ENCODE data around the gene MCC.
A peak's percentile ranks its signal among the peaks of the same experiment; 100 is the strongest.

The MCC gene

DNA sequence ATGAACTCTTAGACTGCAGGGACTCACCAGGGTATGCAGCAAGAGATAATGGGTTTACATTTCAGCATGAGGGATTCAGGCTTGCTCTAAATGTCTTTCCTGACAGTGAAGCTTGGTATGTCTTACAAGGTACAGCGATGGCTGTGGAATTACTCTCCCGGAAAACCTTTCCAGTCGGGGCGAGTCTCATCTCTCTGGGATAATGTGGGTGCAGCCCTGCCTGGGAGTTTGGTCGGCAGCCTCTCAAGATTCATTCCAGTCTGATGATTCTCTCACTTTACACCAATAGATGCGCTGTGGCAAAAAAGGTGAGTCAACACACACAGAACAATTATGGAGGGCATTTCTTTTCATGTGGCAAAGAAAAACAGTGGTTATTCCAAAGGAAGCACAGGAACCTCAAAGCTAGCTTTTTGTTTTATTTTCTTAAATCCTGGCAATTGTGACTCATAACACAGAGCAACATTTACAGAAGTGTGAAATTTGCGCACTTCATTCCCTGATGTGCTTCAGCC, 321.3 kb downstream of the MCC start:
- peak in 1 of 3 experiments; percentile 9 for DNase-seq

DNA sequence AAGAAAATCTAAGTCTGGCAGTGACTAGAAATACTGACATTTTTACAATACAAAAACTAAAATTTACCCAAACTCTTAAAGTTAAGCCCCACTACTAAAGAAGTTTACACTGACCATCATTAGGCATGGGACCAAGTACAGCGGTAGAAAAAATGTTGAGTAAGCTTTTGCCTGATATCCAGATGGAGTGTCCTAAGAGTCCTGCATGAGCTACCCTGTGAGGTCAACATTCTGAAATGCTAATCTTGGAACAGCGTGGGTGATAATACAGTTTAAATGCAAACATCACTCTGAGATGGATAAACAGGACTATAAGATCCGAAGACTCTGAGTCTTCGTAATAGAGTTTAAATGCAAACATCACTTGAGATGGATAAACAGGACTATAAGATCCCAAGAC, 322.0 kb downstream of the MCC start:
- DNase-seq, result no peak

DNA sequence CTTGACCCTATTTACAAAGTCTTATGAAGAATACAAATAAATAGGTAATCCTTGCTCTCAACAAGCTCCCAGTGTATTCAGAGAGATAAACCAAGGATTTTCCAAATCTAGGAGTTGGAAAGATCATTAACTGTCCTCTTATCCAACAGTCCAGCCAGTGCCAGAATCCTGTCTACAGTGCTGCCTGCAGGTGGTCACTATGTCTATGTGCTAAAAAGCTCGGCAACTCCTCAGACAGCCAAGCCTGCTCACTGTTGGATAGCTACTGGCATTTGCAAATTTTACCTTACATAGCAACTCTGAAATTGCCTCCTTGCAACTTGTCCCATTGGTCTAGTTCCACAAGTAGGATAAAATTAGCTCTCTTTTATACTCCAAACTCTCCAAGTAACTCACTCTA, 324.2 kb downstream of the MCC start:
- DNase-seq, result no peak

DNA sequence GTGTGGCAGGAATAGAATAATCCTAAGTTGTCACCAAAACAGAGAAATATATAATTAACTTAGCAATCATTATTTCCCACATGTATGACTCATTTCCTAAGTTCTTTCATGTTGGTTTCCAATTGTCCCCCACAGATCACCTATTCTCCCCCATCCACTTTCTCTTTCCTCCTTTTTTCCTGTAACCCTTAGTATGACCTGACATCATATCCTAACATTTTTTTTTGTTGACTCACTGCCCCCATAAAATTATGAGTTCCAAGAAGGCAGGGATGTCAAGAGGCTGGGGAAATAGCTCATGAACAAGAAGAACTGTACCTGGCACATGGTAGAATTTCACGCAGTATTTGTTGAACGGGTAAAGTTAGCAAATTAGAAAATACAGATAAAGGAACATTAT, 324.9 kb downstream of the MCC start:
- DNase-seq, result no peak

DNA sequence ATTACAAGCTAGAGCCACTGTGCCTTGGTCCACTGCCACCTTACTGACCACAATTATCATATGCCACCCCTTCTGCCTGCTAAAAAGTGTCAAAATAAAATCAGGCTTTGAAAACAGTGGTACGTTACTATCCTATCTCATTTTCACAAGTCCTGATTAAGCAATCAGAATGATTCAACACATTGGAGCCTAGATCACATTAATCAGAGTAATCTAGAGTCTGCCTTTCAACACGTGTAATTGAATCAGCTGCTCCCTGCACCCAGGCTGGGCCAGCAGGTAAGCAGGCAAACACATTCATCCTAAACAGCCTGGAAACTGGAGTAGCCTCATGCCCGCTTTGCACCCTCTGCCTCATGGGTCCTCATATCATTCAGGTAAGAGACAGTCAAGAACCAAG, 325.5 kb downstream of the MCC start:
- peak in 1 of 3 experiments; percentile 1 for DNase-seq

DNA sequence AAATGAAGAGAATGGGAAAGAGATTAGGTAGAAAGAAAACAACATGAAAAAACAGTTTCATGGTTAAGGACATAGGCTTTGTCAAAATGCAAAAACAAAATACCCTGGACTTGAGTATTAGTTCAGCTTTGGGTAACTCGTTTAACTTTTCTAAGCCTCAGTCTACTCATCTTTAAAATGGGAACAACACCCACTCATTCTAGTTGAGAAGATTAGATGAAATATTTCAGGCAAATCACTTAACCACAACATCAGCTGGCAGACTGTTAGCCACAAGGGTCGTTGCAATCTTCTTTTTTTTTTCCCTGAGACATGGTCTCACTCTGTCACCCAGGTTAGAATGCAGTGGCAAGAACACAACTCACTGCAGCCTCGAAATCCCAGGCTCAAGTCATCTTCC, 326.0 kb downstream of the MCC start:
- no peak for DNase-seq

DNA sequence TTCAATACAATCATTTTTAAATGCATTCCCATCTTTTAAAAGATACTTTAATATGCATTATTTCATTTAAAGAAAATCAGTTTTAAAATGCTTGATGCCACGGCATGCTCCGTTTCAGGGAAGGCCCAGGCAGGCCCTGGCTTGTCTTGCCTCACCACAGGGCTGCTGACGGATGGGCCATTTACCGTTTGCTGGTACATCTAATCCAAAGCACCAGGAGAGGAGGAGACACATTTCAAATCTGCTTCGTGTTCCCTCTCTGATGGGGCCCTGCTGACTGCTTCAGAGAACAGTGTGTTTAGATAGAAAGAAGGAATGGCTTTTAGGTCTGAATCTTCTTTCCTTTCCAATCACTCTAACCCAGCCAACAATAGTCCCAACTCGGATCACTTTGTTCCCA, 326.4 kb downstream of the MCC start:
- peak in 1 of 3 experiments; percentile 5 for DNase-seq

DNA sequence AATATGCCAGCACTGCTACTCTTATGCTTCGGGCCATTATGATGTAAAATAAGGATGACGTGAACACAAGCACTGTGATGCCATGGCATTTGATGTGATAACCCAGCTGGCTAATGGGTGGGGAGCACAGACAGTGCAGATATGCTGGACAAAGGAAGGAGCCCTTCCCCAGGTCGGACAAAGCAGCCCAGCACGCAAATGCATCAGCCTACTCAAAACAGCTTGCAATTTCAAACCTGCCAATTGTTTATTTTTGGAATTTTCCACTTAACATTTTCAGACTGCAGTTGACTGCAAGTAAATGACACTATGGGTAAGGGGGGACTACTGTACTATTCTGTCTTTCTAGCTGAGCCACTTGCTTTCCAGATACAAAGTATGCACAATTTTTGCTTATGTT, 330.4 kb downstream of the MCC start:
- no peak for DNase-seq

DNA sequence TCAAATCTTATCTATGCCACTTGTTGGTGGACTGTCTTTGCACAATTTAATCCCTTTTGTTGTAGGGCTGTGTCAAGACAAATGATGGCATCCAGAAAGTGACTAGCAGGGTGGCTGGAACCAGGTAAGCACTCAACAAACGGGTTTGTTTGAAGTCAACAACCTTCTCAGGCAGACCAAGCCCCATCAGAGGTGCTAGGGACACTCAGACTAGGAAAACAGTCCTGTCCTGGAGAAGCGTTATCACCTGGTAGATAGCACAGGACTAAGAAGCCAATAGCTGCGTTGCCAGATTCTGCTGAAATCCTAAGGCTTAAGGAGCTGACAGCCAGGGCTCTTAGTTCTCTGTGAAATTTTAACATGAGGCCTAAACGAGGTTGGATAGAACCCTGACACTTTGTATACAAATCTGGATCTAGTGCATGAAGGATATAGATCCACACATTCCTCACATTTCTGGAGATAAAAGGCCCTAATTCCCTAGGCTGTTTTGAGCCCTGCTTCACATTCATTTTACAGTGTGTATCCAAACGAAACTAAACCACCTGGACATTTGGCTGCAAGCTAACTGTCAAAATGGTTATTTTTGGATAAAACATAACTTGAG, 331.9 kb downstream of the MCC start:
- DNase-seq, result no peak

DNA sequence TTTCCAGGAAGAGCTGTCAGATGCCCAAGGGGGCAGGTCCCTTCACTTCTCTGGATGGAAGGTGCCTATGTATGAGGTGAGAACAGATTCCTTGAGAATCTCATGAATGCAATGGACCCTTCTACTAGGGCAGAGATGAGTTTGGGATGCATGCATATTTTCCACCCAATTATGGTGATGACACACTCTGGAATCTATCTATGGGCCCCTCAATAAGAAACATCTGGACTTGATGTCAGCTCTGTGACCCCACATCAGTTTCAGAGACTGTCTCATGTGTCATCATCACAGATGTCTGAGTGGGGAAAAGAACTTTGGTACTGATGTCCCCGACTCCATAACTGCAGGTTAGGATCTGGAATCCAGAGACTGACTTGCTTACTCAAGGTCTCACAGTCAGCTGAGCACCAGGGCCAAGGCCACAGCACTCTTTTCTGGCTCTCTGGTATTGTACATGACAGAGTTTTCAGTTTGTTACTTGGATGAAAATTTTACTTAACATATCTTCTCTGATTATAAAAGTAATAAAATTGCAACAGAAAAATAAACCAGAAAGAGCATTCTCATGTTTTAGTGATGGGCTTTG, 334.6 kb downstream of the MCC start:
- DNase-seq, result no peak

DNA sequence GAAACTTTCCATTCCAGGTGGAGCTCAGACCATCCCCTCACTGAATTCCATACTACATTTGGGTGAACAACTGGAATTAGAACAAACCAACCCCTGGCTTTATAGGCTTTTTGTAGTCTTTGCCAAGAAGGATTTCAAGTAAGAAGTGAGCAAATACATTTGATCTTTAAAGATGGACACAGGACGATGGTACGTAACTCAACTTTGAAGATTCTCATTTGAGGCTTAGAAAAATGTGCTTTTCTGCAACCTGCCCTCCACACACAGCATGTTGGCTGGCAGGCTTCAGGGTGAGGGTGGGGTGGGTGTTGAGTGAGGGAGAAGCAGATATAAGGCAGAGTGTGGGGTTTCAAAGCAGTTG, 335.9 kb downstream of the MCC start:
- no peak for DNase-seq

DNA sequence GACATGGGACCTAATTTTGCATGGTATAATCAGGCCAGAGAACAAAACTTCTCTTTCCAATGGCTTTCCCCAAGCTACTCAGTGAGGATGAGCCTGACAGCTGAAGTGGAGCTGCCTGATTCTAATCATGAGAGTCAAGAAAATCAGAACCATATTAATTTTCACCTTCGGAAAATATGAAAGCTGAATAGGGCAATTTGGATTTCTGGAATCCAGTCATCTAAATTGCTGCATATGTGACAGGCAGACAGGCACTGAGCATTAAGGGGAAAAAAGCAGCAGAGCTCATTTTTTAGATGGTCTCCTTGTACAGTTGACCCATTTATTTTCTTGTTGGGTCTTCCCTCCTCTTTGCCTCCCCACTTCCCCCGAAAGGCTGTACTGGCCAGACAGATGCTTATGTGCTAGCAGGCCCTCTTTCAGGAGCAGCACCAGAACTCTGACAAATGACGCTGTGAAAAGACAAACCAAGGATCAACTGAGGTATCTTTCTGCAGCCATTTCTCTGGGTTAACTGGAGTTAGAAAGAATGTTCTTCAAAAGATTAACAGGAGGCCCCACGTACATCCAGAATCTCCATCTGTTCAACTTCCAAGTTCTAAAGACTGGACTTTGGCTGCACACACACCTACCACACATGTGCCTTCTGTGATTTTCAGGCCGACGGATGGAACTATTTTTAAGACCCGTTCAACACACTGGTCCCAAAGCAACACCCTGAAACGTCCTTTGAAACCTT, 336.4 kb downstream of the MCC start:
- DNase-seq, result no peak

DNA sequence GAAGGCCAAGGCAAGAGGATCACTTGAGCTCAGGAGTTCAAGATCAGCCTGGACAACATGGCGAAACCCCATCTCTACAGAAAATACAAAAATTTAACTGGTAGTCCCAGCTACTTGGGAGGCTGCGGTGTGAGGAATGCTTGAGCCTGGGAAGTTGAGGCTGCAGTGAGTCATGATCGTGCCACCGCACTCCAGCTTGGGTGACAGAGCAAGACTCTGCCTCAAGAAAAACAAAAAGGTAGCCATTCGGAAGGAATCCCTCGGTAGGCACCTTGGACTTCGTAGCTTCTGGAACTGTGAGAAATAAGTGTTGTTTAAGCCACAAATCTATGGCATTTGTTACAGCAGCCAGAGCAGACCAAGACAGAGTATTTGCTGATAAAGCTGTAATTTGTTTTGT, 337.4 kb downstream of the MCC start:
- no peak for DNase-seq

DNA sequence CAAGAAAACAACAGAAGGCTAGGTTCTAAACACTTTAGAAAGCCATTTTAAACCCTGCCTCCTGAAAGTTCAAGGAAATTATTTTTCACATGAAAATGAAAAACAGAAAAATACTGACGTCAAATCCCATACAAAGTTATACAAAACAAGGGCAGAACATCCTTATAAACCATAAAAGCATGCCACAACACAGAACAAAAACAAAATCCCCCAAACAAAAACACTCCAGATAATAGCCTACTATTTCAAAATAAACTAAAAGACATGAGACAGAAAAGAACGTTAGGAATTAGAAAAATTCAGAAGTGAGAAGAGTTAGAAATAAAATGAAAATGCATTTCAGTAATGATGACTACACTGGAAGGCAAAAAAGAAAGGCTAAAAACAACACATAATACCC, 338.0 kb downstream of the MCC start:
- no peak for DNase-seq

DNA sequence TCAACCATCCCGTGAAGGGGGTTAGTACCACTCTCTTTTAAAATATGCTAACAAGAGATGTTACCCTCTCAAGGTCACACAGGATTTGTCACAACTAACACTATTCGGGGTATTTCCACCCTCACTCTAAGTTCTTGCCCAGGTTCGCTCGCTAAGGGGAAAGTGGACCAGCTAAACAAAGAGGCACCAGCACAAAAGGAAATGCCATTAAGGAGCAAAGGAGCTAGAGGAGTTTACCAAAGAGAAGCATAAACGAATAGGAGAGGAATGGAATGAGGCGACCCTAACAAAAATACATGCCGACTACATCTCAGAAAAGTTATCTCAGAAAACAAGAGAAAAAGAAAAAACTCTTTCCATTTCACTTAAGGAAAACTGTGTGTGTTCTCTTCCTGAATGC, 340.7 kb downstream of the MCC start:
- no peak for DNase-seq

DNA sequence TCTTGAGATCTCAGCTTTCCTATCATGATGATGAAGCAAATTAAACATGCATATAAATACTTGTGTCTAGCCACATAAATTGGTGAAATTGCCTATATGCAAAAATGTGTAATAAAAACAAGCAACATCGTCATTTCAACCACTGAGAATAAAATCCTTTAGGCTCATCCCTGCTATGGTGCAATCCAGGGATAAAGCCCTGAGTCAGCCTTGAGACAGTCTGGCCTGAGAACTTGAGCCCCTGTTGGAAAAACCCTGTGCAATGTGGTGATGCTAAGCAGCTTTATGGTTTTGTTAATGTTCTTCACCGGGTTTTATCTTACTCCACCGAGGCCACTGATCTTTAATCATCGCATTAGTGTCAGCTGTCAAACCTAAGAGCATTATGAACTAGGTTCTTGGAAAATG, 341.1 kb downstream of the MCC start:
- no peak for DNase-seq

DNA sequence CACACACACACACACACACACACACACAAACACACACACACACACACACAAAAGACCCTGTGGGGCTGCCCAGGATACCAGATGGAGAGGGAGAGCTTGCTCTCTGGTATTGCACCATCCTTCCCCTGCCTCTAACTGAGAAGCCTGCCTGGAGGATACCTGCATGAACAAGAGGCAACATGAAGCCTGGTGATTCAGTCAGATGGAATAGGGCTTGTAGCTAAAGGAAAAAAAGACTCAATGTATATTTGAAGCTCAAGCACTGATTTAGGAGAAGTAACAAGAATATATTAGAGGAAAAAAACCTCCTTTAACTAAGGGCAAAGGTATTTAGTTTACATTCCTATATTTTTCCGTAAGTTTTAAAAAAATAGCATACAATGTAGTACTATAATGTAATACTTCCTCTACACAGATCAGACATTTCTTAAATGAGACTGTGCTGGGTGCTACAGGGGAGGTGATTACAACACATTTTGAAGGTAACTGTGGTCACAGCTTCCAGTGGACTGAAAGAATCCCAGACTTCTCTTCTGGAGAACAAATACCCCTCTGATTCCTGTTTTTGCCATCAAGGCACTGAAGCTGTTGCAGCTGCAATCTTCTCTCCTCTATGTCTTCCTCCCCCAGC, 342.4 kb downstream of the MCC start:
- DNase-seq, result no peak

DNA sequence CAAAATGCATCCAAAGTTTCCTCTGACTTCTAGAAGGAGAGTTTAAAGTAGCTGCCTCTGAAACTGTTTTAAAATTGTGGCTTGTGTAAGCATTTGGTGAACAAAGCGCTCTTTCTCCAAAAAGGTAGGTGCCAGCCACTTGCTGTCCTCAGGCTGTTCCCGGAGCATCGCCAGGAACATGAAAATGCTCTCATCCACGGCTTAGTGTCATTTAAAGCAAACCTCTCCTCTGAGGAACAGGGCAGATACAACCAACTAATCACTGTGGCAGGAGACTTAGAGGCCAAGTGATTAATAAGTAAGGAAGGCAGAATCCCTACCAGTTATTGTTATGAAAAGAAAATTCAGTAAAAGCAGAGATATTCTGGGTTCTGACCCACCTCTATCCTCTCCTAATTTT, 346.1 kb downstream of the MCC start:
- no peak for DNase-seq

DNA sequence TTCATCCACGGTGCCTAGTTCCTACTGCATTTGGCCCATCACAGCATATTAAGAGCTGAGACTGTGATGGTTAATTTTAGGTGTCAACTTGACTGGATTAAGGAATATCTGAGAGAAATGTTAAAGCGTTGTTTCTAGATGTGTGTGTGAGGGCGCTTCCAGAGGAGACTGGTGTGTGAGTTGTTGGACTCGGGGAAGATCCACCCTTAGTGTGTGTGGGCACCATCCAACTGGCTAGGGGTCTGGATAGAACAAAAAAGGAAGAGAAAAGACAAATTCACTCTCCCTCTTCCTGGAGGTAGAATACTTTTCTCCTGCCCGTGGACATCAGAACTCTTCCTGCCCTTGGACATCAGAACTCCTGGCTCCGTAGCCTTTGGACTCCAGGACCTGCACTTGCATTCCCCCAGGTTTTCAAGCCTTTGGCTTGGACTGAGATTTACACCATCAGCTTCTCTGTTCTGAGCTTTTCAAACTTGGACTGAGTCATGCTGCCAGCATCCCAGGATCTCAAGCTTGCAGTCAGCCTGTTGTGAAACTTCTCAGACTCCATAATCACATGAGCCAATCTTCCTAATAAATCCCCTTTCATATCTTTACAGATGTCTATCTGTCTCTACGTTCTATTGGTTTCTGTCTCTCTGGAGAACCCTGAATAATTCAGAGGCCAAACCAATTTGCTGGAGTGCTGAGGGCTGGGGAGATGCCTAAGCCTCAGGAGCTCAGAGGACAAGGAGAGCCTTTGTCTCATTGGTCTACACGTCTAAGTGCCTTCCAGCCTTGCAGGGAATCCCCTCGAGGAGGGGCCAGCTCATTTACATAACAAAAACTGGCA, 347.2 kb downstream of the MCC start:
- DNase-seq, result no peak

DNA sequence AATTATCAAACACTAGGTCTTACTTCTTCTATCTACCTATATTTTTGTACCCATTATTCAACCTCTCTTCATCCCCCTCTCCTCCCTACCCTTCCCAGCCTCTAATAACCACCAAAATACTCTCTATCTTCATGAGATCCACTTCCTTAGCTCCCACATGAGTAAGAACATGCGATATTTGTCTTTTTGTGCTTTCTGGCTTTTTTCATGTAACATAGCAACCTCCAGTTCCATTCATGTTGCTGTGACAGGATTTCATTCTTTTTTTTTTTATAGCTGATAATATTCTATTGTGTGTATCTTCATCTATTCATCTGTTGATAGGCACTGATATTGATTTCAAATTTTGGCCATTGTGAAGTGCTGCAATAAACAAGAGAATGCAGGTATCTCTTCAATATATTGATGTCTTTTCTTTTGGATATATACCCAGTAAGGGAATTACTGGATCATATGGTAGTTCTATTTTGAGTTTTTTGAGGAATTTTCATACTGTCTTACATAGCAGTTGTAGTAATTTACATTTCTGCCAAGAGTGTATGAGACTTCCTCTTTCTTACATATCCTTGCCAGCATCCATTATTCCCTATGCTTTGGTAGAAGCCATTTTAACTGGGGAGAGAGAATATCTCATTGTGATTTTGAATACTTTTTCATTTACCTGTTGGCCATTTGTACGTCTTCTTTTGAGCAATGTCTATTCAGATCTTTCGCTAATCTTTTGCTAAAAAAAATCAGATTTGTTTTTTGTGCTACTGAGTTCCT, 354.9 kb downstream of the MCC start:
- DNase-seq, result no peak

DNA sequence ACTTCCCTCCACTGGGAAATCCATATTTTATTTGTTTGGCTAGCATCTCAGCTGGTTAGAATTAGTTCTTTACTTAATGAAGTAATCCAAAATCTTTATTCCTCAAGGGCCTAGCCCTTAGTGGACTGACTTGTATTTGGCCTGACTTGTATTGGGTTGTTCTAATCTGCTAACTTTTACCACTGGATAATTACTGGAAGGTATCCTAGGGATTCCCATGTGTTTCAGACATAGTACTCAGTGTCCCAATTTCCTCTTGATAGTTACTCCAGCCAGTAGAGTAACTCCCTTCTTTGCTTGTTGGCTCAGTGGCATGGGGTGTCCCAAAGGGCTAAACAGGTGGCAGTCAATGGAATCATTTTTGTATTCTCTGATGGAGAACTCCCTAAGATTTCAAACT, 355.7 kb downstream of the MCC start:
- no peak for DNase-seq

DNA sequence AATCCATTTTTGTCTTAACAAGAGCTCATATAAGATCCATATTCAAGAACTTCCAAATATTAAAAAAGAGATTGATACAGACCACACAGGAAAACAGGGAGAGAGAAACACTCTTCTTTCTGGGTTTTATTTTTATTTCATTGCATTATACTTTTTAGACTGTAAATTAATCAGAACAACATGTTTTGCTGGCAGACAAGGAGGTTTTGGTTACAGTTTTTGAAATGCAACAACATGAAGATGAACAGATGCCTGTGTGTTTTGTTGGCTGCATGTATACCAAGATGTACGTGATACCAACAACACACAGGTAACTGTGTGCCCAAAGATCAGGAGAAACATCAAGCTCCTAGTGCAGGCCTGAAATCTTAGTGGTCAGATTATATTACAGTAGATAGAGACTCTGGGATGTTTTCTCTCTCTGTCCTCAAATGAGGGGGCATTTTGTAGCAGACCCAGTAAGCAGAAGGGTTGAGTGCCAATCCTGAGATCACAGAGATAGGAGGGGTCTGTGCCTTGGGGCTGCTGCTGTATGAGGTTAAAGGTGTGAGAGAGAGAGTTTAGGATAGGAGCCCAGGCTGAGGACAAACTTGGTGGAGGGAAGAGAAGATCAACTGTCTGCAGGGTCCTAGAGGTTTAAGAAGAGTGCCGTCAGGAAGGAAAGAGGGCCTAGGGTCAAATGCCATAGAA, 359.5 kb downstream of the MCC start:
- no peak for DNase-seq

Measured in NCI-H1417 (cell line).